NCI-H1930 (cell line): ENCODE measurements around the gene ELOVL6.

Source experiments
- DNase-seq, 2 experiments: peaks; one replicate each; lab custom pipeline; 2025; lab: John Stamatoyannopoulos, UW

Gene ELOVL6

GRCh38 chr4:110032603-110033002 is 165.8 kb downstream of the ELOVL6 start:
- DNase-seq, result no peak

GRCh38 chr4:110025718-110026117 is 172.7 kb downstream of the ELOVL6 start:
- DNase-seq, result no peak

- DNase-seq, result no peak
Observed at GRCh38 chr4:110025056-110025455, 173.4 kb downstream of the ELOVL6 start.

- no peak for DNase-seq
Observed at GRCh38 chr4:110022457-110022856, 176.0 kb downstream of the ELOVL6 start.

- DNase-seq, result no peak
Observed at GRCh38 chr4:110020646-110021443, 177.6 kb downstream of the ELOVL6 start.

GRCh38 chr4:110020139-110020538 is 178.3 kb downstream of the ELOVL6 start:
- no peak for DNase-seq

- no peak for DNase-seq
Observed at GRCh38 chr4:110019153-110019552, 179.3 kb downstream of the ELOVL6 start.

GRCh38 chr4:110014233-110014632 is 184.2 kb downstream of the ELOVL6 start:
- DNase-seq, result no peak

GRCh38 chr4:110012917-110013316 is 185.5 kb downstream of the ELOVL6 start:
- DNase-seq, result no peak

GRCh38 chr4:110010797-110011196 is 187.6 kb downstream of the ELOVL6 start:
- DNase-seq, result no peak

GRCh38 chr4:110009550-110009949 is 188.9 kb downstream of the ELOVL6 start:
- DNase-seq, result no peak

GRCh38 chr4:110008540-110008939 is 189.9 kb downstream of the ELOVL6 start:
- DNase-seq, result no peak

GRCh38 chr4:110007217-110007616 is 191.2 kb downstream of the ELOVL6 start:
- no peak for DNase-seq

- peak in 1 of 2 experiments; percentile 27 for DNase-seq
Observed at GRCh38 chr4:110005461-110006056, 192.9 kb downstream of the ELOVL6 start.

- DNase-seq, result no peak
Observed at GRCh38 chr4:110004556-110004955, 193.9 kb downstream of the ELOVL6 start.

- DNase-seq, result no peak
Observed at GRCh38 chr4:110003401-110004187, 194.8 kb downstream of the ELOVL6 start.

- no peak for DNase-seq
Observed at GRCh38 chr4:110002326-110002725, 196.1 kb downstream of the ELOVL6 start.

- DNase-seq, result no peak
Observed at GRCh38 chr4:109999585-109999912, 198.9 kb downstream of the ELOVL6 start.

- DNase-seq, result peak in 1 of 2 experiments; percentile 24
Observed at GRCh38 chr4:109998867-109999584, 199.4 kb downstream of the ELOVL6 start.

- no peak for DNase-seq
Observed at GRCh38 chr4:109996526-109996925, 201.9 kb downstream of the ELOVL6 start.
